IMR-90 (cell line): Measurements from ENCODE around the gene DHDH. TPM values are rescaled to one million over a fixed set of nuclear protein-coding genes. Genes with fewer than 3 reads are reported as not detected.

Experiments used
- ATAC-seq: fragments of 200-7000 bp; cut with Tn5 transposase; 2 replicates; pipeline ENCODE4 v1.9.1; 2020; ENCODE audit warnings: low read depth, mild to moderate bottlenecking, moderate library complexity
- BruUV-seq: library from RNA; stranded (reverse); fragments of 400-500 nt; replicated peaks from 2 replicates; lab custom pipeline; 2021; lab: Mats Ljungman, UMichigan
- CTCF ChIA-PET: fragments of 300-600 bp; formaldehyde crosslinking; extraction: SDS; loops from one replicate; lab custom pipeline; 2021; ENCODE audit warnings: antibody characterized with exemption; lab: Yijun Ruan, JAX
- POLR2A ChIA-PET: fragments of 300-600 bp; sonication (Branson Sonifier 250); formaldehyde crosslinking; loops from one replicate; lab custom pipeline; 2022; ENCODE audit warnings: antibody characterized with exemption; ENCODE audit not compliant: unreplicated experiment; lab: Charles Lee
- DNase-seq: peaks from one replicate; pipeline ENCODE4 v3.0.0; 2013
- H2AFZ ChIP-seq: replicated peaks from 2 replicates; pipeline ENCODE3; 2013; ENCODE audit warnings: low read length, mild to moderate bottlenecking; ENCODE audit not compliant: poor library complexity
- H2AK5ac ChIP-seq: 2 replicates; pipeline ENCODE4 v1.6.1; 2013; ENCODE audit warnings: low read depth, low read length, inconsistent platforms
- H2AK9ac ChIP-seq: replicated peaks from 2 replicates; pipeline ENCODE3; 2013; ENCODE audit warnings: mild to moderate bottlenecking, low read depth, low read length, moderate library complexity; ENCODE audit not compliant: poor library complexity
- H2BK120ac ChIP-seq: 2 replicates; pipeline ENCODE4 v1.6.1; 2013; ENCODE audit warnings: low read depth, low read length, inconsistent platforms
- H2BK15ac ChIP-seq: 3 replicates; pipeline ENCODE4 v1.6.1; 2013; ENCODE audit warnings: low read depth, low read length, inconsistent platforms
- H2BK20ac ChIP-seq: 2 replicates; pipeline ENCODE4 v1.6.1; 2013; ENCODE audit warnings: low read depth, mild to moderate bottlenecking, inconsistent platforms, low read length, moderate library complexity
- H2BK5ac ChIP-seq: 2 replicates; pipeline ENCODE4 v1.6.1; 2013; ENCODE audit warnings: mild to moderate bottlenecking, low read depth, low read length, inconsistent platforms; ENCODE audit not compliant: poor library complexity, severe bottlenecking
- H3K14ac ChIP-seq: replicated peaks from 2 replicates; pipeline ENCODE4 v1.6.1; 2013; ENCODE audit warnings: low read depth, low read length, inconsistent platforms
- H3K18ac ChIP-seq: 2 replicates; pipeline ENCODE4 v1.6.1; 2013; ENCODE audit warnings: low read depth, low read length, control low read depth
- H3K23ac ChIP-seq: 2 replicates; pipeline ENCODE4 v1.6.1; 2013; ENCODE audit warnings: low read depth, low read length, inconsistent platforms
- H3K27ac ChIP-seq: 2 replicates; pipeline ENCODE4 v1.5.1; 2013; ENCODE audit warnings: mild to moderate bottlenecking, control low read depth, low read length; ENCODE audit not compliant: insufficient read depth
- H3K27me3 ChIP-seq: 2 replicates; pipeline ENCODE4 v1.6.1; 2013; ENCODE audit warnings: low read length; ENCODE audit not compliant: control insufficient read depth, insufficient read depth
- H3K36me3 ChIP-seq: 2 replicates; pipeline ENCODE4 v1.6.1; 2013; ENCODE audit warnings: low read length, mixed read lengths; ENCODE audit not compliant: control insufficient read depth, insufficient read depth
- H3K4ac ChIP-seq: 2 replicates; pipeline ENCODE4 v1.6.1; 2013; ENCODE audit warnings: low read depth, low read length, inconsistent platforms
- H3K4me1 ChIP-seq: 2 replicates; pipeline ENCODE4 v1.6.1; 2013; ENCODE audit warnings: low read length, mixed read lengths; ENCODE audit not compliant: control insufficient read depth, insufficient read depth
- H3K4me2 ChIP-seq: 2 replicates; pipeline ENCODE4 v1.6.1; 2013; ENCODE audit warnings: low read depth, mild to moderate bottlenecking, control low read depth, low read length, moderate library complexity
- H3K4me3 ChIP-seq: 2 replicates; pipeline ENCODE4 v1.5.1; 2013; ENCODE audit warnings: low read depth, mild to moderate bottlenecking, control low read depth, low read length, moderate library complexity; ENCODE audit not compliant: insufficient read depth
- H3K56ac ChIP-seq: 2 replicates; pipeline ENCODE4 v1.6.1; 2013; ENCODE audit warnings: low read length, inconsistent platforms; ENCODE audit not compliant: insufficient read depth; ENCODE audit errors: extremely low read depth
- H3K79me1 ChIP-seq, 2 experiments: 2 replicates each; pipeline ENCODE4 v1.6.1; 2013; ENCODE audit warnings: low read length in 2 of 2, inconsistent platforms in 1 of 2, low read depth in 1 of 2
- H3K9ac ChIP-seq: 2 replicates; pipeline ENCODE4 v1.6.1; 2013; ENCODE audit warnings: low read depth, low read length, control low read depth
- H3K9me1 ChIP-seq: 2 replicates; pipeline ENCODE4 v1.6.1; 2013; ENCODE audit warnings: low read length, inconsistent platforms; ENCODE audit not compliant: insufficient read depth
- H3K9me3 ChIP-seq: 2 replicates; pipeline ENCODE4 v1.6.1; 2013; ENCODE audit warnings: low read length; ENCODE audit not compliant: control insufficient read depth, insufficient read depth
- H4K20me1 ChIP-seq: 2 replicates; pipeline ENCODE4 v1.6.1; 2013; ENCODE audit warnings: low read length, inconsistent platforms; ENCODE audit not compliant: insufficient read depth
- H4K5ac ChIP-seq: 2 replicates; pipeline ENCODE4 v1.6.1; 2013; ENCODE audit warnings: mild to moderate bottlenecking, low read depth, low read length, control low read depth
- H4K8ac ChIP-seq, 2 experiments: 2 replicates each; pipeline ENCODE4 v1.6.1; 2013; ENCODE audit warnings: low read depth in 2 of 2, low read length in 2 of 2, control low read depth in 1 of 2, inconsistent platforms in 1 of 2
- H4K91ac ChIP-seq: 2 replicates; pipeline ENCODE4 v1.6.1; 2013; ENCODE audit warnings: low read depth, low read length, inconsistent platforms; ENCODE audit not compliant: insufficient read depth
- MAFK ChIP-seq: IDR thresholded peaks from 2 replicates; pipeline ENCODE4 v1.6.1; 2012; ENCODE audit warnings: low read depth, low read length, improper control_type of control experiment
- MXI1 ChIP-seq: IDR thresholded peaks from 2 replicates; pipeline ENCODE4 v1.6.1; 2012; ENCODE audit warnings: low read depth, mild to moderate bottlenecking, low read length, moderate library complexity, borderline replicate concordance
- NFE2L2 ChIP-seq: fragments of 150-350 bp; IDR thresholded peaks from 2 replicates; pipeline ENCODE4 v1.6.1; 2016; ENCODE audit warnings: low read depth, mild to moderate bottlenecking, low read length
- WGBS, 2 experiments: methylation state at CpG; one replicate each; pipeline versions ENCODE4 v1.1.5 to v1.1.7; 2013; ENCODE audit warnings: missing lambda C conversion rate in 2 of 2; ENCODE audit not compliant: insufficient read length in 1 of 2; ENCODE audit errors: extremely low coverage in 2 of 2; 5-methylcytosine and 5-hydroxymethylcytosine counted together
- dilution Hi-C: fragments of 300-500 bp; cut with HindIII; formaldehyde crosslinking; loops from one replicate; pipeline ENCODE4 v1.14.3; 2018; ENCODE audit warnings: low sequenced_read_pairs; ENCODE audit not compliant: unreplicated experiment
- in situ Hi-C: fragments of 300-500 bp; cut with MboI; formaldehyde crosslinking; loops from 3 replicates; pipeline ENCODE4 v1.14.3; 2019; ENCODE audit warnings: low sequenced_read_pairs, inconsistent platforms, mixed read lengths
- intact Hi-C: fragments of 100-400 bp; cut with micrococcal nuclease; formaldehyde crosslinking; loops from 2 replicates; pipeline ENCODE4 v1.10.0; 2022
- polyA plus RNA-seq, 3 experiments: library from polyadenylated mRNA; depleted of rRNA; stranded (reverse); fragments of >200 nt; gene quantifications; 2 replicates each; pipeline ENCODE4 v1.2.3, GENCODE V29; 2012; ENCODE audit warnings: low replicate concordance in 1 of 3
- total RNA-seq: library from RNA; depleted of rRNA; stranded (reverse); fragments of >200 nt; gene quantifications from 2 replicates; pipeline ENCODE4 v1.2.3, GENCODE V29; 2012
- TF ChIP-seq, protein P1 (sequence below): fragments of 150-350 bp; IDR thresholded peaks from 2 replicates; pipeline ENCODE4 v1.6.1; 2016; ENCODE audit warnings: low read depth, mild to moderate bottlenecking, low read length, moderate library complexity, borderline replicate concordance

The DHDH gene
- total and polyA plus RNA-seq, 2 of the 4 experiments (the other 2 are of a cell fraction): 0.36 to 0.53 TPM

DNA sequence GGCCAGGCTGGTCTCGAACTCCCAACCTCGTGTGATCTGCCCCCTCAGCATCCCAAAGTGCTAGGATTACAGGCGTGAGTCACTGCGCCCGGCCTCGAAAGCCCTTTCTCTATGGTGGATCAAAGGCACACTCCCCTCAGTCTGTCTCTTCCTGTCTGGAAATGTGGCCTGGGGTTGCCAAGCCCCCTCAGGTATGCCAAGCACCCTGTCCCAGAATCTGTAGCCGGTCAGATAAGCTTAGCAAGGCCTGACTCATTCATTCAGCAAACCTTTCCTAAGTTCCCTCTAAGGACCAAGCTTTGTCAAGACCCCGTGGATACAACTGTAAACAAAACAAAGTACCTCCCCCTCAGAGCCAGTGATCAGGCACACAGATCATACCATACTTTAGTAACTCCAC is 19.3 kb upstream of the DHDH start:
- dilution Hi-C loops: no loop called here
- Histone ChIP-seq H3K4ac (no peak overlapping the region), H4K8ac (no peak overlapping the region), H3K14ac (no peak overlapping the region), H2BK5ac (no peak overlapping the region), H3K9me1 (no peaks in the 10 kb centered on the region), H3K4me1 (no peaks in the 10 kb centered on the region), H3K4me3 (no peak overlapping the region), H4K5ac (no peak overlapping the region), H3K4me2 (no peak overlapping the region), H2AK5ac (no peak overlapping the region), H2AFZ (no peak overlapping the region), H2BK20ac (no peak overlapping the region), H3K36me3 (peaks cover 56% of the 10 kb centered on the region), H3K27me3 (no peaks in the 10 kb centered on the region), H3K27ac (no peak overlapping the region), H2BK15ac (no peak overlapping the region), H4K91ac (no peak overlapping the region), H3K9me3 (no peaks in the 10 kb centered on the region), H3K18ac (no peak overlapping the region), H2BK120ac (no peak overlapping the region), H4K20me1 (no peaks in the 10 kb centered on the region; the same call in 1 of the 2 replicates), H3K79me1 (0 out of 4 replicates have a peak, but pooled peaks cover 0 to 14% of the 10 kb centered on the region in 2 experiments), H3K56ac (no peak overlapping the region), H3K9ac (no peak overlapping the region), H2AK9ac (no peak overlapping the region), H3K23ac (no peak overlapping the region)
- in situ Hi-C loops: no loop called here
- ATAC-seq (no peak), DNase-seq (no peak)
- 96% methylated on average over 6 of the region's 8 CpGs; no CpG with 5 or more reads in 1 of the 2 experiments for WGBS, 2 experiments
- BruUV-seq: no TSS peak
- ChIA-PET CTCF (no interaction called here), POLR2A (no interaction called here)
- TF ChIP-seq, protein P1, sequence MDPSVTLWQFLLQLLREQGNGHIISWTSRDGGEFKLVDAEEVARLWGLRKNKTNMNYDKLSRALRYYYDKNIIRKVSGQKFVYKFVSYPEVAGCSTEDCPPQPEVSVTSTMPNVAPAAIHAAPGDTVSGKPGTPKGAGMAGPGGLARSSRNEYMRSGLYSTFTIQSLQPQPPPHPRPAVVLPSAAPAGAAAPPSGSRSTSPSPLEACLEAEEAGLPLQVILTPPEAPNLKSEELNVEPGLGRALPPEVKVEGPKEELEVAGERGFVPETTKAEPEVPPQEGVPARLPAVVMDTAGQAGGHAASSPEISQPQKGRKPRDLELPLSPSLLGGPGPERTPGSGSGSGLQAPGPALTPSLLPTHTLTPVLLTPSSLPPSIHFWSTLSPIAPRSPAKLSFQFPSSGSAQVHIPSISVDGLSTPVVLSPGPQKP: no peak
- TF ChIP-seq MXI1 (no peak), MAFK (no peak), NFE2L2 (no peak)
- intact Hi-C loops: no loop called here
